HAP-1 (cell line): ENCODE results near the gene CD101.
A peak's percentile ranks its signal among the peaks of the same experiment; 100 is the strongest.

Source experiments
- DNase-seq, 2 experiments: peaks; one replicate each; pipeline ENCODE4 v3.0.0-alpha.2; 2016 to 2020; ENCODE audit warnings: low spot score in 2 of 2
- H3K27me3 ChIP-seq: fragments of 250-450 bp; sonication (Bioruptor Pico); 2 replicates; pipeline ENCODE4 v1.5.1; 2020; ENCODE audit warnings: low read depth, mild to moderate bottlenecking, moderate library complexity
- H3K36me3 ChIP-seq: fragments of 250-450 bp; sonication (Bioruptor Pico); replicated peaks from 2 replicates; pipeline ENCODE4 v1.5.1; 2020; ENCODE audit warnings: mild to moderate bottlenecking
- H3K4me1 ChIP-seq: fragments of 250-450 bp; sonication (Bioruptor Pico); 2 replicates; pipeline ENCODE4 v1.5.1; 2020; ENCODE audit warnings: mild to moderate bottlenecking
- H3K4me3 ChIP-seq: fragments of 250-450 bp; sonication (Bioruptor Pico); 2 replicates; pipeline ENCODE4 v1.5.1; 2020; ENCODE audit warnings: mild to moderate bottlenecking, moderate library complexity
- H3K9me3 ChIP-seq: fragments of 250-450 bp; sonication (Bioruptor Pico); 2 replicates; pipeline ENCODE4 v1.5.1; 2020; ENCODE audit warnings: mild to moderate bottlenecking, moderate library complexity
- in situ Hi-C: fragments of 300-500 bp; cut with MboI; formaldehyde crosslinking; loops from 3 replicates; pipeline ENCODE4 v1.14.3; 2020; ENCODE audit warnings: low sequenced_read_pairs, inconsistent platforms, mixed read lengths

CD101 gene

DNA sequence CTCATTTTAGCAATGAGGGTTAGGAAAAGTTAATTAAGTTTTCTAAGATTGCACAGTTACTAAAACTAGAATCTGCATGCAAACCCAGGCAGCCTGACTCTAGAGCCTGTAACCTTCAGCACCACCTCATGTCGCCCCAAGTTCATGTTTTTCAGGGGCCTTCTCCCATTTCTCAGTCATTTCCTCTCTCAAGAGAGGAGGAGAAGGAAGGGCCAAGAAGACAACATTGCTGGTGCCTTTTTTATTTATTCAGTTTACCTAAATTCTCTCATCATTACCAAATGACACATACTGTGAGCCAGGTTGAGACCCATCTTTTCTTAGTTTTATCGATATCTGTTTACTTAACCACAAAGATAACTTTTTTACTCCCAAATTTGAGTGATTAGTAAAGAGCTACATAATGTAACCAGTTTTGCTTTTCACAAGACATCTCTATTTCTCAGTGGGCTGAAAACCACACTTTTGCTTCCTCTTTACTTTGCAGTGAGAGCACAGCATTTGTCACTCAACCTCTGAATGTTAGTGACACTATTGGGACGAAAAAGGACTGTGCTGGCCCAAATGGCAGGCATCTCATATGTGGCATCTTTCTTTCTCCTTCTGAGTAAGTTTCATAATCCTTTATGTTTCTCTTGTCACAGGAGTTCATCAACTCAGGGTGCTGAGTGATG, at the start of gene CD101:
Gene CD101, plus strand, starts transcription at position 507 of the 674 bp plus-strand sequence. Its CDS starts 58 bp downstream, at position 565.
- no peaks in the 10 kb centered on the region for H3K27me3 ChIP-seq
- peaks cover 13% of the 10 kb centered on the region for H3K4me1 ChIP-seq
- no peaks in the 10 kb centered on the region for H3K36me3 ChIP-seq
- in situ Hi-C loops = no loop called here
- no peaks in the 10 kb centered on the region for H3K9me3 ChIP-seq
- DNase-seq = no peak
- H3K4me3 ChIP-seq = no peak within 1 kb of the TSS

DNA sequence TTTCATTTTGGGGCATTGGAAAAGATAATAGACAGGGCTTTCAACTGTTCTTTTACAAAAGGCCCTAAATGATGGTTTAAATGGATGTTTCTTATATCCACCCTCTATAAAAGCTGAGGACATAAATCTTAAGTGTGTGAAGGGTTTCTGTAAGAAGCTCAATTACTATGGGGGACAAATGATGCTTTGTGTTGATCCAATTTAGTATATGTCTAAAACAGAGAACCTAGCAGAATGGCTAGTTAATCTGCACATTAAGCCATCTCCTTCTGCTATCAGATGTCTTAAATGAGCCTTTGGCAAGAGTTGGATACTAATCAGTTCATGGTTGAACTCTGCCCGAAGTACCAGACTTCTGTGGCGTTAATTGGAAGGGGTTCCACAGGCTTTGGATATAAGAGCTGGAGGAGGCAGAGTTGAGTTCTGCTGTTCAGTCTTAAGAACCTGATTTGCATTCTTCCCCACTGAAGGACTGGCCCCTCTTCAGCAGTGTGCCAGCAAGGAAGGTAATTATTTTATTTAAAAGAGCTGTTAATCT, 48.8 kb upstream of the CD101 start:
- peaks cover 8% of the 10 kb centered on the region for H3K36me3 ChIP-seq
- DNase-seq = peak; percentile 47 to 85
- H3K4me3 ChIP-seq = no peak overlapping the region
- no peaks in the 10 kb centered on the region for H3K27me3 ChIP-seq
- no peaks in the 10 kb centered on the region for H3K9me3 ChIP-seq
- H3K4me1 ChIP-seq = peaks cover 61% of the 10 kb centered on the region
- in situ Hi-C loops = no loop called here

DNA sequence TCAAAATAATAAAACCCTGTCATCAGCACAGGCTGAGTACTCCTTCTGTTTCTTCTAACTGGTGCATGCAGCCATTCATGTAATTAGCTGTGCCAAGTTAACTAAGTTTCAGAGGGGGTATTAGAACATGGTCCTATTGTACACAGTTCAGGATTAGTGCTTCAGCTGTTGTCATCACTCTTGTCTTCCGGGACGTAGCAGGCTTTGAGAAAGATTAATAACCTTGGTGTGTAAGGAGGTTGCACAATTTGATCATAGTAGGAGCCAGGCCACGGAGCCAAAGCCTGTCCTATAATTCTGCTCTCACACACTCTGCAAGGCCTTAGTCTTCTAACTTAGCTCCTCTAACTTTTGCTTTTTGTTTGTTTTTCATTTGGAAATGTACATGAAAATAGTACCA, 47.1 kb upstream of the CD101 start:
- Histone ChIP-seq H3K9me3 (no peaks in the 10 kb centered on the region), H3K36me3 (peaks cover 13% of the 10 kb centered on the region), H3K4me3 (no peak overlapping the region), H3K27me3 (no peaks in the 10 kb centered on the region), H3K4me1 (peaks cover 45% of the 10 kb centered on the region)
- DNase-seq = peak; percentile 66 to 78
- in situ Hi-C loops = no loop called here

GRCh38 chr1:116956378-116956777, 45.2 kb upstream of the CD101 start:
- in situ Hi-C loops = no loop called here
- peaks cover 18% of the 10 kb centered on the region for H3K36me3 ChIP-seq
- no peak for DNase-seq

GRCh38 chr1:116957646-116958045, 43.9 kb upstream of the CD101 start:
- Histone ChIP-seq H3K9me3 (no peaks in the 10 kb centered on the region), H3K27me3 (no peaks in the 10 kb centered on the region), H3K4me3 (no peak overlapping the region), H3K36me3 (peaks cover 23% of the 10 kb centered on the region), H3K4me1 (peaks cover 23% of the 10 kb centered on the region)
- no peak for DNase-seq
- in situ Hi-C loops = no loop called here

More at GRCh38 chr1:116956378-116956777, 45.2 kb upstream of the CD101 start:
- Histone ChIP-seq H3K27me3 (no peaks in the 10 kb centered on the region), H3K4me3 (no peak overlapping the region), H3K4me1 (peaks cover 32% of the 10 kb centered on the region), H3K9me3 (no peaks in the 10 kb centered on the region)

DNA sequence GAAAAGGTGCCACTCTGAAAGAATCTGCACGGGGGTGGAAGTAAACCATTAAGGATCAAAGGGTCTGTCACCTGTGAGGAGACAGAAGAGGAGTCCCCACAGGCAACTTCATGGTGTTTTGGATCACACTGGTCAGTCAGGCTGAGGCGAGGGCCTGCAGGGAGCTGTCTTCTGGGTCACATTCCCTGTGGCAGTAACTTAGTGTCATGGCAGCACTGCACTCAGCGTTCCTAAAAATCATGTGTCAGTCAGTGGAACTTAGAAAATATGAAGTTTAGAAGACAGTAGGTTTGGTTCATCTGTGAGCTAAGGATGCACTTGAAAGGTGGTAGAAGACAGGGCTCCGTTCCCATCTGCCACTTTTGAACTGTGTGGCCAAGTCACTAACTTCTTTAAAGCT, 43.5 kb upstream of the CD101 start:
- no peak for DNase-seq
- Histone ChIP-seq H3K4me3 (no peak overlapping the region), H3K27me3 (no peaks in the 10 kb centered on the region), H3K4me1 (peaks cover 20% of the 10 kb centered on the region), H3K36me3 (peaks cover 28% of the 10 kb centered on the region), H3K9me3 (no peaks in the 10 kb centered on the region)
- in situ Hi-C loops = no loop called here

- no peak for DNase-seq
- no peaks in the 10 kb centered on the region for H3K9me3 ChIP-seq
- peaks cover 30% of the 10 kb centered on the region for H3K36me3 ChIP-seq
- H3K4me3 ChIP-seq = no peak overlapping the region
- H3K27me3 ChIP-seq = no peaks in the 10 kb centered on the region
- in situ Hi-C loops = no loop called here
- peaks cover 11% of the 10 kb centered on the region for H3K4me1 ChIP-seq
Measured at GRCh38 chr1:116958977-116959376, 42.6 kb upstream of the CD101 start.

- in situ Hi-C loops = no loop called here
Measured at GRCh38 chr1:116961606-116962005, 40.0 kb upstream of the CD101 start.

GRCh38 chr1:116962987-116963639, 38.4 kb upstream of the CD101 start:
- no peaks in the 10 kb centered on the region for H3K4me1 ChIP-seq
- no peaks in the 10 kb centered on the region for H3K9me3 ChIP-seq
- H3K4me3 ChIP-seq = no peak overlapping the region
- in situ Hi-C loops = no loop called here
- peaks cover 45% of the 10 kb centered on the region for H3K36me3 ChIP-seq
- no peak for DNase-seq
- H3K27me3 ChIP-seq = no peaks in the 10 kb centered on the region

More at GRCh38 chr1:116961606-116962005, 40.0 kb upstream of the CD101 start:
- Histone ChIP-seq H3K27me3 (no peaks in the 10 kb centered on the region), H3K4me3 (no peak overlapping the region), H3K36me3 (peaks cover 44% of the 10 kb centered on the region), H3K4me1 (no peaks in the 10 kb centered on the region), H3K9me3 (no peaks in the 10 kb centered on the region)
- no peak for DNase-seq

GRCh38 chr1:116966791-116967190, 34.8 kb upstream of the CD101 start:
- no peak for DNase-seq
- no peak overlapping the region for H3K4me3 ChIP-seq
- in situ Hi-C loops = no loop called here
- peaks cover 32% of the 10 kb centered on the region for H3K36me3 ChIP-seq
- peaks cover 3% of the 10 kb centered on the region; the same call in 1 of the 2 replicates for H3K4me1 ChIP-seq
- no peaks in the 10 kb centered on the region for H3K9me3 ChIP-seq
- no peaks in the 10 kb centered on the region for H3K27me3 ChIP-seq

GRCh38 chr1:116968724-116969123, 32.8 kb upstream of the CD101 start:
- no peak for DNase-seq
- H3K27me3 ChIP-seq = no peaks in the 10 kb centered on the region
- H3K4me3 ChIP-seq = no peak overlapping the region
- in situ Hi-C loops = no loop called here
- H3K4me1 ChIP-seq = peaks cover 3% of the 10 kb centered on the region; the same call in 1 of the 2 replicates
- no peaks in the 10 kb centered on the region for H3K9me3 ChIP-seq
- peaks cover 19% of the 10 kb centered on the region for H3K36me3 ChIP-seq

DNA sequence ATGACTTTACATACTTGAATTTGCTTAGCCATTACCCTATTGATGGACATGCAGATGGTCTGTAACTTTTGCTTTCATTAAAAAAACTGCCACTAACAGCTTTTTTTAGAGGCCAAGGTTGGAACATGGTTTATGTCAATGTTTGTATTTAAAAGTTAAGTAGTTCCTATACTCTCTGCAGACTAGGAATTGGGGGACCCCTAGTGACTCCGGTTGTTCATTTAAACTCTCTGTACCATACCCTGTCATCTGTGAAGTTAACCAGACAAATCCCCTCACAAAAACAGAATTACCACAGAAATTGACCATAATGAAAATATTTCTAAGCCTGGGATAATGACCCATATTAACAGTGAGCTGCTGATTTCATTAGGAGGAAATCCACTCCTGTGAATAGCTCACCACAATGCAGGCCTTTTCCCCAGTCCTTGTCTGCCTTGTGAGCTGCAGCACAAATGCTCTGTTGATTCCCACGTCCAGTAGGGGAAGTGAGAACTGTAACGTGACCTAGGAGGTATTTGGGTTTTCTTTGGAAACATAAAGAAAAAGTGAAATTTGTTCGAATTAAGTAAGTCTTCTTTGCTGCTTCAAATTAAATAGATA, 30.2 kb upstream of the CD101 start:
- in situ Hi-C loops = no loop called here
- no peak for DNase-seq
- Histone ChIP-seq H3K36me3 (peaks cover 21% of the 10 kb centered on the region), H3K27me3 (no peaks in the 10 kb centered on the region), H3K4me1 (peaks cover 3% of the 10 kb centered on the region; the same call in 1 of the 2 replicates), H3K4me3 (no peak overlapping the region), H3K9me3 (0 out of 2 replicates have a peak, but pooled peaks cover 3% of the 10 kb centered on the region)

DNA sequence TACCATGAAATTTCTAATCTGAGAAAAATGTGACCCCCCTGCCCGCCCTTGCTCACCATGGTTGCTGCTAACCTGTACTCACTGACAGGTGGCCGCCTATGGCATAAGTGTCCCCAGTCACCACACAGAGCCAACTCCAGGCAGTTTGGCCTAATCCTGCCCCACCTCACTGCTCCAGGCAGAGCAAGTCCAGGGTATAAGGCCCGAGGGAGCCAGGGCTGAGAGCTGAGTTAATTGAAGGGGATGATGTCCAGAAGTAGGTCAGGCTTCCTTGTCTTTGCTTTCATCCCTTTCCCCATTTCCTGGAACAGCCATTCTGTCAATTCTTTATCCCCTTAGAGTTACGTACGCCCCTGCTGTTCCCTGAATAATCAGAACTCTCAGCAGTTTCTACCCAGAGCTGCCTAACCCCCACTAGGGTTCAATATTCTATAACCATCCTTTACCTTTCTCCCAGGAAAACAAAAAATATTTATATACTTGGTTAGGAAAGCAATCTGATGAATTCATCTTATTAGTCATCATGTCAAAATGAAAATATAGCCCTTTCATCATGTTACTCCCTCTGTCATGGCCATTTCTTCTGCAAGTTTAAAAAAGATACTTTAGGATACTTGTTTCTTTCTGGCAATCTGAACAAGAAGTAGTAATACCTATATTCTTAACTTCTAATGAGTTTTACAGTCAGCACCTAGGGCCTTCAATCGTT, 29.4 kb upstream of the CD101 start:
- Histone ChIP-seq H3K9me3 (0 out of 2 replicates have a peak, but pooled peaks cover 3% of the 10 kb centered on the region), H3K4me3 (no peak overlapping the region), H3K27me3 (no peaks in the 10 kb centered on the region), H3K36me3 (peaks cover 21% of the 10 kb centered on the region), H3K4me1 (peaks cover 3% of the 10 kb centered on the region; the same call in 1 of the 2 replicates)
- no peak for DNase-seq
- in situ Hi-C loops = no loop called here
